UCSD-AML1 (cell line): ENCODE data around the gene BTBD3.
A peak's percentile ranks its signal among the peaks of the same experiment; 100 is the strongest.

Source experiments
- DNase-seq: peaks from one replicate; lab custom pipeline; 2025; ENCODE audit not compliant: unreplicated experiment; lab: John Stamatoyannopoulos, UW

The BTBD3 gene

DNA sequence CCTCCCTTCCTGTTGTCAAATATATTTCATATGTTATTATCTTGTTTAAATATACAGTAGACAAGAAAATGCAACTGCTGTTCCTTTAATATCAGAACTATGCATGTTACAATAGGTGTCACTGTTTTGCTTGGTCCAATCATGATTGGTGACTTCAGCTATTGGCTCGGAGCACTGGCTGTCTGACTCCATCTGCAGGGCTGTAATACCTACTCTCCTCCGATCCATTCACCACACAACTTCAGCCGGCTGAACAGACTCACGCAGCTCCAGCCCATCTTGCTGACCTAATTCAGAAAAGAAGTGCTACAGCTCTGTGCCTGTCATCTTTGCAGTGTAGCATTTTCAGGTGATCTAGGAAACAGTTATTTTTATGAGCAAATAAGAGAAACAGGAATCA, at the start of gene BTBD3:
Gene BTBD3, plus strand, starts transcription at position 231 of the 400 bp plus-strand sequence. CDS start 383 bp downstream, outside the sequence.
- peak; percentile 19 for DNase-seq

DNA sequence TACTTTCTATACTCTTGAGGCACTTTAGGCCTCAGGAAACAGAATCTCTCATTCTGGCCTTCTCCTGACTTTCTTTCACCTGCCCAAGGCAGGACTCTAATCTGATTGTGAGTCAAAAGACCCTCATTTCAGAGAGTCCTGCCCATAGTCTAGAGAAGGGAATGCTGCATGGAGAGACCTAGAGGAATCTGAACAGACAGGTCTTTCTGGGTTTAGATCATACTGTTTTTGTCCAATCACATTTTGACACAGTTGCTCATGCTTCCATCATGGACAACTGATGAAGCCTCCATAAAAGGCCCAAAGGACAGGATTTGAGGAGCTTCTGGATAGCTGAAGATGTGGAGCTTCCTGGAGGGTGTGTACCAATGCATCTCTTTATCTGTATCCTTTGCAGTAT, 48.1 kb upstream of the BTBD3 start:
- DNase-seq: no peak

DNA sequence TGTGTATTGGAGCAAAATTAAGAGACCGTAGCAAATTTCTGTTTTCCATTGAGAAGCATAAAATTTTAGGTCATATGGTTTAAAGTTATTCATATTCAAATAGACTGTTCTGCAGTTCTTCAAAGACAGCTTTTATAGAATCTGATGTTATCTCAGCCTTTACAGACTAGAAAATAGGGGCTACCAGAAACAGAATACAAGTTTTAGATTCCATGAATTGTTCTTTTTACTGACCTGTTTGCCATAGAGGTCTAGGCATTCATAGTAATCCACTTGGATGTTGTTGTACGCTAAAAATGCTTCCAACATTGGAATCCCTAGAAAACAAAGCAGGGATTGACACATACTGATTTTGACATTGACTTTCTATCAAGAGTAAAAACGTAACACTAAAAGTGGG, 47.3 kb upstream of the BTBD3 start:
- no peak for DNase-seq

DNA sequence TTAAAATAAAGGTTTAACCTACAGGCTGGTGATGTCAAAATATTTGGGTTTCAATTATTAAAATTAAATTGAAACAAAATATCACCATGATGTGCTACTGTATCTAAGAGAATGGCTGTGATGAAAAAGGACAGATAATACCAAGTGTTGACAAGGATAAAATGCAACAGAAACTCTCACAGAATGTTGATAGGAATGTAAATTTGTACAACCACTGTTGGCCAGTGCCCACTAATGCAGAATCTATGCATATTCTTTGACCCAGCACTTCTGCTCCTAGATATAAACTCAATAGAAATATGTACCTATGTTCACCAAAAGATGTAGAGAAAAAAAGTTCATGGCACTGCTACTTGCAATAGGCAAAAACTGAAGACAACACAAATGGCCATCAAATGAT, 41.1 kb upstream of the BTBD3 start:
- DNase-seq: no peak

DNA sequence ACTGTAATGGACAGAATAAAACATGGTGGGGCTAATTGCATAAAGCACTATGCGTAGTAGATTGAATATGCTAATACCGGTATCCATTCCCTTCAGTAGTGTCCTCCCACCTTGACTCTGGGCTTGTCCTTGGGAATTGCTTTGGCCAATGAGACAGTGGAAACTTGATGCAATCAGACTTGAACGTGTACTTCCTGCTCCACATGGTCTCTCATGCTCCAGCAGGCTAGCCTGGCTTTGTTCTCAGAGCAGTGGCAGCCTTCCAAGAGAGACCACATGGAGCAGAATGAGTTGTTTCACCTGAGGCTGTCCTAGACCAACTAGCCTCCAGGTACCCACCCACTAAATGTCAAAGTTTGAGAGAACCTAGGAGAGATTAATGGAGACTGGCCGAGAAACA, 37.0 kb upstream of the BTBD3 start:
- DNase-seq: no peak

DNA sequence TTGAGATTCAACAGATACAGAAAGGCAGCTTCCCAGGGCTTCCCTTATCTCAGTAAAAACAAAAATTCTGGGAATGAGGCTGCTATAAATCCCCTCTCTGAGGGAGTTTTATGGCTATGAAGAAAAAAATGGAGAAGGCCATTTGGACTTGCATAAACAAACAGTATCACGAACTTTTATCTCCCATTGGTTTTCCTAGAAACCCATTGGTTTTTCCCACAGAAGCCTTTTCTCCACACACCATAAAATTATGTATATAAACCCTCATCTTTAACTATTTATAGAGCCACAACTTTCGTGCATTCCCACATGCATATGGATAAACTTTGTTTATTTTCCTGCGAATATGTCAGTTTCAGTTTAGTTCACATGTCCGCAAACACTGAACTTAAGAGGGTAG, 36.2 kb upstream of the BTBD3 start:
- no peak for DNase-seq

DNA sequence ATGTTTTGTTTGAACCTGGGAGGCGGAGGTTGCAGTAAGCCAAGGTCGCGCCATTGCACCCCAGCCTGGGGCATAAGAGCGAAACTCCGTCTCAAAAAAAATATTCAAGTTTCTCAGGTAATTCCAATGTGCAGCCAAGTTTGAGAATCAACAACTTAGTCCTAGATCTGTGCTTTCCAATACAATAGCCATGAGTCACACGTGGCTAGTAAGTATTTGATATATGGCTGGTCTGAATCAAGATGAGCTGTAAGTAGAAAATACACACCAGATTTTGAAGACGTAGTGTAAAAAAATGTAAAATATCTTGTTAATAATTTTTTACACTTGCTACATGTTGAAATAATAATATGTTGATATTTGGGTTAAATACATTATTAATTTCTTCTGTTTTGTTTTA, 35.0 kb upstream of the BTBD3 start:
- no peak for DNase-seq

DNA sequence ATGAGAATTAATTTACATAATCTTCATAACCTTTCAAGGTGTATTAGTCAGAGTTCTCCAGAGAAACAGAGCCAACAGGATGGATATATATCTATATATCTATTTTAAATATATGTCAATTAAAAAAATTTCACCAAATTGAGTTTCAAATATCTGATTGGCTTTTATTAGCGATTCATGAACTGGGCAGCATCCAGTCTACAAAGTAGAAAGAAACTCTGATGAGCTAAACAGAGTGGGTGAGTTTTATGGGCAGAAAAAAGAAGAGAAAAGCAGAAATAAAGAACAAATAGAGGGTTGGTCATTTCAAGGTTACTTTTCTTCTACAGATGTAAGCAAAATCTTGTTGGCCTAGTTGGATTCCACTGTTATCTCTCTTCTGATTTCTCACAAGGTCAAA, 29.0 kb upstream of the BTBD3 start:
- no peak for DNase-seq

DNA sequence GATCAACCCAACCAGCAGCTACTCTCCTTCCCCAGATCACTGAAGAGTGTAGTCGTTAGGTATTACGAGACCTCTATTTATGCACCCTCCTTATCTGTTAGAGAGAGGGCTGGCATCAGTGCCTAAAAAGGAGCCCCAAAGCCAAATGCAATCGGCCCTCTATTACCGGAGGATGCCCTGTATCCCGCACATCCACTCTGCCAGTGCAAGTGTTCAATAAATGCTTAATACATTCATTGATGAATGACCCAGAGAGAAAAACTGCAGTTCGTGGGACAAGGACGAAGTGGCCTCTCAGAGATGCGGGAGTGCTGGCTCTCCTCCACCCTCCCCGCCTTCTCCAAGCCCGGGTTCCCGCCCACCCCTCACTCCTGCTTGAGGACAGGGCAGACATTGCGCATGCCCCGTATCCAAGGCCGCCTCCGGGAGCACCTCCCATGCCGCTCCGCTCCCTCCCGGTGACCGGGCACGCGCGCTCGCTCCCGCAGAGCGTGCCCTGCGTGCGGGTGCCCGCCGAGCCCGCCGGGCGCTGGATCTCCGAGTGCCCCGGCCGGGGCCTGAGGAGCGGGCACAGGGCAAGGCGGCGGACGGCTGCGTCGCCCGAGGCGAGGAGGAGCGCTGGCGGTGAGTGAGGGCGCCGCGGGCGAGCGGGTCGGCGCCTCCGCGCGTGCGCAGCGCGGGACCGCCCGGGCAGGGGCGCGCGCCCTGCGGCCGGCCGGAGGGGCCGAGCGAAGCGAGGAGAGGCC, 27.2 kb upstream of the BTBD3 start:
- peak; percentile 92 for DNase-seq

DNA sequence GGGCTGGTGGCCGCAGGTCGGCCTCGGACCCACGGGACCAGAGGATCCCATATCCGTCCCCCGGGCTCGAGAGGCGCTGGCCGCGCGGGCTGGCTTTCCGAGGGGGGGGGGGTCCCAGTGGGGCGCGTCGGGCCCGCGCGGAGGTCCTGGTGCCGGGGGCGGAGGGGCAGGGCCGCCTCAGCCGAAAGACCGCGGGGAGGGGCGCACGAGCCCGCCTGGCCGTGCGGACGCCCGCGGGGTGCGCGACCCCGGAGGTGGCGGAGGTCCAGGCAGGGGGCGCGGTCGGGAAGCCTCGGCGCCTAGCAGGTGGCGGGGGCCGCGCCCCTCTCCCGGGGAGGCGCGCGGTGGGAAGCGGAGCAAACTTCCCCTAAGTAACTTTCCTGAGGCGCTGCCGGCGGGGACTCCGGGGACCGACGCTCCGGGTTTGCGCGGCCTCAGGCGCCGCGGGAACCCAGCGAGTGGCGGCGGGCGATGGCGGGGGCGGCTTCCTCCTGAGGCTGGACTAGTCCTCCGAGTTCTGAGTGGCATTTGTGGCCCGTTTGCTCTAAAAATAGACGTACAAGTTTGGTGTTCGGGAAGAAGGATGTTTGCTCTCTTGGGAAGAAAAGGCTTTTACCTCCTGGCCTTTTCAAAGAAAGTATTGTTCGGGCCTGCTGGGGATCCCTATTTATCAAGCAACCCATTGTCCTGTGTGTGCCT, 26.5 kb upstream of the BTBD3 start:
- peak; percentile 82 for DNase-seq

DNA sequence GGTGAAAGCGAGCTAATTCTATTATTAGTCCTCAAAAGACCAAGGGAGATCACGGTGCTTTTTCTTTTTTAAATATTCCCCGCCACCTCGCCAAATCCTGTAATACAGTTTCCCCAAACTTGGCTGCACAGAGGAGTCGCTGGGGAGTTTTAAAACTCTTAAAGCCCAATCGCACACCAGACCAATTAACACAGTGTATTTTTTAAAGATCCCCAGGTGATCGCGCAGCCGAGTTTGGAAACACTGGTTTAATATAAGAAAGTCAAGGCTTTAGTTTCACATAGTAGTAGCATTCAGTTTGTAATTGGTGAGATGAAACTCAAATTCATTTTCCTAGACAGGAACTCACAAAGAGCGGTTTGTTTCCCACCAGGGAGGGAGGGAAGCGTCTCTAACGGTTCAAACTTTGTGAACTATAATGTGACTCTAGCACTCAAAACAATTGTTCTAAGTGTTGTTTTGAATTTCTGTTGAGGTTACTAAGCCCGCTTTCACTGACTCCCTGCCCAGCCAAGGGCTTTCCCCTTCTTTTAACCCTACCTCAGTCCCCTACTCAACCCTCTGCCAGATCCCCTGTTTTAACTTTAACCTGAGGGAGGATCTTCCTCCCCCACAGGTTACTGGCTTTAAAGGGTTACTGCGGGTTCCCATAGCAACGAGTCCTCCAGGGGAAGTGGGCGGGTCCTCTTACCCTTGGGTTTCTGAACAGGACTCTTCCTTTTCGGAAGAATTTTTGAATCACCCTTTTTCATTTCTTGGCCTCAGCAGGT, 25.7 kb upstream of the BTBD3 start:
- peak; percentile 54 for DNase-seq

DNA sequence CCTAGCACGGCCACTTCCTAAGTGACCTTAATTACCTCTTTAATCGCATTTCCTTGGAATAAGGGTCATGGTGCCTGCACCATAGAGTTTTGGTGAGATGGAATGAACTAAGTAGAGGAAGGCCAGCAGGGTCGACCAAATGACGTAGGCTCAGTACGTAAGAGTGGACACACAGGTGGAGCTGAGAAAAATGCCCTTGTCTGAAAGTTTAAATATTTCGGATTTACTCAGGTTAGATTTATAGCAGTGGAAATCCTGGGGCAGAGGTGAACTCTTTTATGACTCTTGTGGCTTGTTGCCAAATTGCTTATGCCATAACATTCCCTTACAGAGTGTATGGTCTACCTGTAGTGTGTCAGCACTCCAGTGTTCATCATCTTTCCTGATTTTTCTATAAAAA, 23.6 kb upstream of the BTBD3 start:
- no peak for DNase-seq

DNA sequence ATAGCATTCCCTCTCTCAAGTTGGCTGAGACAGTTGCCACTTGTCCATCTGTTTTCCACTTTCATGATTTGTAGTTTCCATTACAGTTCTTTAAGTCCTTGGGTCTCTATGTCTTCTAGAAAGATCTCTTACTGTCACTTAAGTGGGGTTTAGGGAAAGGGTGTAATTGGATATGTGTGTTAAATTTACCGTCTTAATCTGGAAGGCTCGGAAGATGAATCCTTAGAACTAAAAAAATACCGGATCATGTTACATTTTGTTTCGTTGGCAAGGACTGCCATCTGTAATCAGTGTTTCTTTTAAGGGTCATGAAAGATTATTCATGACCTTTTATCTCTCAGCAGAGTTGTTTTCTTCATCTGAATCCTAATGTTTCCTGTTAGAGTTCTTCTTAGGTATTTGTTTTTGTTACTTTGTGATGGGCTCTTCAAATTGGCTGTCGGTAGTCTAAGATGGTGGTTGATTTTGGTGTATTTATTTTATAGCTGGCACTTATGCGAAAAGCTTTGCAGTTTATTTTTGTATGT, 21.8 kb upstream of the BTBD3 start:
- DNase-seq: no peak

DNA sequence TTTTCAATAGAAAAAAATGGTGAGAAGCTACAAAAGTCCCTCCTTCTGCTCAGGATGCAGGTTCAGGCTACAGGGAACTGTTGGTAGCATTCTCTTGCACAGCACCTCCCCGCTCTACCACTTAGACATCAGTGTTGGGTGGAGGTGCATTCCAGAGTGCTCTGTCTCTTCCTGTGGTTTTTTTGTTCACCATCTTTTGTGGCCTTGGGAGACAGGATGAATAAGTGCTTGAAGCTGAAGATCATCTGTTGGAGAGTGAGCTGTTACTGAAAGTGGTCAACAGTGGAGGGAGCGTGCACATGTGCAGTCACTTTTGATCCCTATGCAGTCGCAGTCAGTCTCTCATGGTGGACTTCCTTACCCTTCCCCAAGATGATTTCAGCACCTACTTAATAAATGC, 16.6 kb upstream of the BTBD3 start:
- DNase-seq: no peak

DNA sequence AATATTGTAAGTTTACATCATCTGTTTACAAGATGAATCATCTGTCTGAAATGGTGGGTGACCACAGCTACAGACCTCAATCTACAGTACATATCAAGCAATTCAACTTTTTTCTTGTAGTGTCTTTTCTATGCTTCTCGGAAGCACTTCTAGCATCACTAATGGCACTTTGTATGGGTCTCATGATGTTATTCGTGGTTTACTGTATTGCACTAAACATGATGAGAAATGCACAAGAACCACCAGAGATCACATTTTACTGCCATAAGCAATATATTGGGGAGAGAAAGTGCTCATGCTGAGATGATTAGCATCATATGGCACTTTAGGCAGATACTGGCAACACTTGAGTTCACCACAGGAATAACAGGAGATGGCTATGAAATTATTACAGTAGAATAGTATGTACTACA, 15.4 kb upstream of the BTBD3 start:
- DNase-seq: no peak

DNA sequence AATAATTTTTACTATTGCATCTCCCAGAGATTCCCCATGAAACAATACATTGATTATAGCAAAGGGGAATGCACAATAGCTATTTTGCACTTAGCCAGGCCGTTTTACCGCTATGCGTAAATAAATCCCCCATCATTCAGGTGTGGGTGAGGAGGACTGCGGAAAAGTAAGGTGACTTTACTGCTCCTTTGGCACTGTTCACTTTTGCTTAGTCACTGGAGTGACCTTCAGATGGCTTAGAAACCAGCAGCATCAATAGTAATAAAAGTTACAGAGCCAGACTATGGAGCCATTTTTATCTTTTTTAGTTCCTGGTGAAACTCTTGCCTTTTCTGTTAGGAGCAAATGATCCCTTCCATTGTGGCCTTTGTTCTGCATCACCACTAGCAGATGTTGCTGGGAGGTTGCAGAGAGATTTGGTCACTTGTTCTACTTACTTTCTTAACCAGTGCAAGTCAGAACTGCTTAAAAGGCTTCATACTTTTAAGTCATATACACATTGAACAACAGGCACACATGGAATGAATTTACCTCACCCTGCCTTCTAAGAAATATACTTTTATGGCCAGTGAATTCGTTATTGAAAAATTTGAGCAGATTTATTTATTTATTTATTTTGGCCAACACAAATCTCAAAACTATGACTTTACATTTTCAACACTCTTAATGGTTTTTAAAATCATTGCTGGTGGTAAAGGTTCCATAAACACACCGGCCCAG, 12.1 kb upstream of the BTBD3 start:
- DNase-seq: no peak

DNA sequence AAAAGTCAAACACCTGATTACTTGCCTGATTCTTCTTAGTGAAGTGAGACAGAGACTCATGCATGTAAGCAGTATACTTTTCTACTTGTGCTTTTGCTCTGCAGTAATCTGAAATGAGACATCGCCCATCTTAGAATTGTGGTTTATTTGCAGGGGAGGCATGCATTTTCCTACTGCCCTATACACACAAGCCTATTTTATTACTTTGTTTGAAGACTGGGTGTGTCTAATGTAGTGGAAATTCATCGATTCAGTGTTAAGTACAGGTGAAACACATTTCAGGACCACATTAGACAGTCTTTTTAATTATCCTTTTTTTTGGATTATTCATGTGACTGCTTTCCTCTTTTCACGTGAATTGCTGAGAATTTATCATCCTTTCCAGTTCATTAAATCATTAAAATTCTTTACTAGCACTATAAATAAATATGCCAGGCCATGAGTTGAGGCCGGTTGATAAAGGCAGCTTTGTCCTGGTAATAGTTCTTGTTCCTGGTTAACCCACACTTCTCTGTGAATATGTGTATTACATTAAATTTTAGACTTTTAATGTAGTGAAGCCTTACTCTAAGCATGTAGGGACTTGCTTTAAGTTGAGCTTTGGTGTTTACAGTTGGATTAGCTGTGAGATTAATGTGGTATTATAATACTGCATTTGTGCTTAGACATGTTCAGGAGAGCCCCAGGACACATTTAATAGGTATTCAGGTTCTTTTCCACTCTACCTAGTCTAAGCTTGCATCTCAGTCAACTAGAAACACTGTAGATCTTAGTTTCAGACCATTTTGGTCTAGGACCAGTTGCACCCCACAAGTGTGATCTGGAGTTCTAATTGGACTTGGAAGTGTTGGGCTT, 10.8 kb upstream of the BTBD3 start:
- DNase-seq: no peak

DNA sequence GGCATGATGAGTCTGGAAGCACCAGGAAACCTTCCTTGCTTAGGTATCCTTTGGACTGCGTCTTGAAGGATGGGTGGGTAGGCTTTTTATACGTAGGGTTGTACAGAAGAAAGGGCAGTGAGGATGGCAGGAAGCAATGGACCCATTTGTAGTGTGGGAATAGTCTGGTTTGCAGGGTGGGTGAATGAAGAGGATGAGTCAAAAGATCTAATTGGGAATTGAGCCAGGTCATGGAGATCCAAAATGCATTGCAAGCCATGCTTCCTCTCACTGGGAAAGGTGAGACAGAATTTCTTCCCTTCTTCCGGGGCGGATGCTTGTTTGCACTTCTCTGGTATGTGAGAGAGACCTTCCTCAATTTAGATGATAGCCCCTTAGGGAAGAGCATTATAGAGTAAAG, 10.1 kb upstream of the BTBD3 start:
- no peak for DNase-seq

DNA sequence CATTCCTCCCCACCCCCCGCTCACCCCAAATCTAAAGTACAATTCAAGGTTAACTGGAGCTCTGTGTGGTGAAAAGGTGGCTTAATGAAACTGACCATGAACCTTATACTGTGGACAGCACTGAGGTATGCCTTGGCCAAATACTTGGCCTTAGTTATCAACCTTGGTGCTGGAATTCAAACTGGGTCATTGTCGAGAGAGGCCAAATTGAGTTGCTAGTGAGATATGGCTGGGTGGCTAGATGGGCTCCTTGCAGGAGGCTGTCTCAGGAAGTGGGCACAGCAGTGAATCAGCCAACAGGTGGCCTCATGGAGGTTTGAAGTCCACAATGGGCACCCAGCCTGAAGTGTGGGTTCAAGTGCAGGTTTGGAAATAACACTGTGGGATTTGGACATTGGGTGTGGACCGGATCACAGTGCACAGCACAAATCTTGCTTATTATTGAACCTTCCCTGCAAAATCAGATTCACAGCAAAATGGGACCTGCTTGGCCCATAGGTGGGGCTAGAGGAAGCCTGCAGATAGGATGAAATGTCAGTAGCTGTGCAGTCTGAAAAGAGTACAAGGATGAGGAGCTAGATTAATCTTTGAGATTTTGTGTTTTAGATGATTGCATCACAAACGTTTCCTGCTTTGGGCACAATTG, 5.6 kb upstream of the BTBD3 start:
- DNase-seq: peak; percentile 21
